Amniotic epithelial cell (primary cell): ENCODE results near the gene DDX51.
"Not testable (repeated sequence)": the region's sequence is repeated elsewhere in the genome, so short reads cannot be mapped to it uniquely, and the experiment has no call there.

Experiments
- DNase-seq: peaks from one replicate; pipeline ENCODE4 v3.0.0-alpha.2; 2010; ENCODE audit warnings: low read depth

Gene DDX51

GRCh38 chr12:132140918-132141841 is 2.9 kb downstream of the DDX51 start:
- no peak for DNase-seq

GRCh38 chr12:132140501-132140900 is 3.6 kb downstream of the DDX51 start:
- no peak for DNase-seq

GRCh38 chr12:132139912-132140311 is 4.2 kb downstream of the DDX51 start:
- DNase-seq: no peak

- DNase-seq: no peak
These were observed 4.9 kb downstream of the DDX51 start for GRCh38 chr12:132138941-132139871.

- DNase-seq: no peak
These were observed 6.5 kb downstream of the DDX51 start for GRCh38 chr12:132137483-132138125.

- not testable (repeated sequence) for DNase-seq
These were observed 7.9 kb downstream of the DDX51 start for GRCh38 chr12:132136226-132136625.

GRCh38 chr12:132134653-132135183 is 9.4 kb downstream of the DDX51 start:
- not testable (repeated sequence) for DNase-seq

GRCh38 chr12:132133952-132134652 is 10.0 kb downstream of the DDX51 start:
- no peak for DNase-seq

GRCh38 chr12:132132609-132133430 is 11.3 kb downstream of the DDX51 start:
- DNase-seq: no peak

GRCh38 chr12:132131952-132132351 is 12.2 kb downstream of the DDX51 start:
- no peak for DNase-seq

GRCh38 chr12:132131229-132131628 is 12.9 kb downstream of the DDX51 start:
- no peak for DNase-seq

- no peak for DNase-seq
These were observed 13.4 kb downstream of the DDX51 start for GRCh38 chr12:132130690-132131089.

- no peak for DNase-seq
These were observed 15.1 kb downstream of the DDX51 start for GRCh38 chr12:132129007-132129406.

- DNase-seq: no peak
These were observed 17.1 kb downstream of the DDX51 start for GRCh38 chr12:132127041-132127440.

- DNase-seq: no peak
These were observed 18.4 kb downstream of the DDX51 start for GRCh38 chr12:132125736-132126135.

GRCh38 chr12:132124766-132125425 is 19.2 kb downstream of the DDX51 start:
- DNase-seq: no peak

GRCh38 chr12:132123970-132124765 is 20.0 kb downstream of the DDX51 start:
- no peak for DNase-seq

- DNase-seq: no peak
These were observed 22.8 kb downstream of the DDX51 start for GRCh38 chr12:132121283-132121682.

GRCh38 chr12:132118876-132119275 is 25.2 kb downstream of the DDX51 start:
- no peak for DNase-seq
